Thyroid gland (tissue), 4 donors: ENCODE data around the gene CDC42SE2.

Experiments used
- POLR2A ChIP-seq, 2 donors: fragments of 450-650 bp; IDR thresholded peaks; one replicate each; pipeline ENCODE4 v1.6.1; 2017; ENCODE audit warnings: antibody characterized with exemption in 2 of 2, mild to moderate bottlenecking in 2 of 2, moderate library complexity in 1 of 2
- TF ChIP-seq, protein P1 (sequence below), 6 experiments: fragments of 200-600 bp in 3 of 6; fragments of 450-650 bp in 3 of 6; sonication (generic) in 3 of 6; IDR thresholded peaks; one replicate each; pipeline ENCODE4 v1.5.1; 2016 to 2019; ENCODE audit warnings: antibody characterized with exemption in 6 of 6, mild to moderate bottlenecking in 2 of 6, inconsistent platforms in 1 of 6, moderate library complexity in 1 of 6

DNA sequence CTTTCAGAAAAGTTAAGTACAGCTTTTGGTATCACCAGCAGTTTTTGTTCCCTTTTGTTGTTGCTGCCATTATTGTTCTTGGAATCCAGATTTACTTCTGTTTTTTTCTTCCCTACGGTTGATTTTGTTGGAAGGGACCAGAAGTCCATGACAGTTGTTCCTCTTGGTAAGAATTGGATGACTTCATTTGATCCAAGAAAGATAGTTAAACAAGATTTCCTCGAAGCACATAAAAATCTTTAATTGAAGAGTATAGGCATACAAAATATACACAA lies 65.4 kb downstream of the CDC42SE2 start:
- TF ChIP-seq, protein P1, sequence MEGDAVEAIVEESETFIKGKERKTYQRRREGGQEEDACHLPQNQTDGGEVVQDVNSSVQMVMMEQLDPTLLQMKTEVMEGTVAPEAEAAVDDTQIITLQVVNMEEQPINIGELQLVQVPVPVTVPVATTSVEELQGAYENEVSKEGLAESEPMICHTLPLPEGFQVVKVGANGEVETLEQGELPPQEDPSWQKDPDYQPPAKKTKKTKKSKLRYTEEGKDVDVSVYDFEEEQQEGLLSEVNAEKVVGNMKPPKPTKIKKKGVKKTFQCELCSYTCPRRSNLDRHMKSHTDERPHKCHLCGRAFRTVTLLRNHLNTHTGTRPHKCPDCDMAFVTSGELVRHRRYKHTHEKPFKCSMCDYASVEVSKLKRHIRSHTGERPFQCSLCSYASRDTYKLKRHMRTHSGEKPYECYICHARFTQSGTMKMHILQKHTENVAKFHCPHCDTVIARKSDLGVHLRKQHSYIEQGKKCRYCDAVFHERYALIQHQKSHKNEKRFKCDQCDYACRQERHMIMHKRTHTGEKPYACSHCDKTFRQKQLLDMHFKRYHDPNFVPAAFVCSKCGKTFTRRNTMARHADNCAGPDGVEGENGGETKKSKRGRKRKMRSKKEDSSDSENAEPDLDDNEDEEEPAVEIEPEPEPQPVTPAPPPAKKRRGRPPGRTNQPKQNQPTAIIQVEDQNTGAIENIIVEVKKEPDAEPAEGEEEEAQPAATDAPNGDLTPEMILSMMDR (IDR thresholded peaks at IDR 0.05) = no peak
- TF ChIP-seq POLR2A (IDR thresholded peaks at IDR 0.05) = no peak
